Neural progenitor cell (in vitro differentiated cells): ENCODE results near the gene DNASE1L3. TPM values are rescaled to one million over a fixed set of nuclear protein-coding genes. Genes with fewer than 3 reads are reported as not detected.
"Not testable (repeated sequence)": the region's sequence is repeated elsewhere in the genome, so short reads cannot be mapped to it uniquely, and the experiment has no call there.

Source experiments
- DNase-seq: peaks from one replicate; pipeline ENCODE4 v3.0.0-alpha.2; 2016; ENCODE audit warnings: low spot score
- H2AFZ ChIP-seq: fragments of 200-600 bp; sonication (generic); replicated peaks from 2 replicates; pipeline ENCODE4 v1.6.1; 2016; ENCODE audit warnings: antibody characterized with exemption
- H3F3A ChIP-seq: fragments of 200-600 bp; sonication (generic); 2 replicates; pipeline ENCODE4 v1.6.1; 2016; ENCODE audit warnings: antibody characterized with exemption, low read depth
- H3K27ac ChIP-seq: fragments of 200-600 bp; sonication (generic); 2 replicates; pipeline ENCODE4 v1.5.1; 2016; ENCODE audit warnings: mild to moderate bottlenecking
- H3K27me3 ChIP-seq: fragments of 200-600 bp; sonication (generic); 2 replicates; pipeline ENCODE4 v1.6.1; 2016; ENCODE audit warnings: mild to moderate bottlenecking, moderate library complexity
- H3K36me3 ChIP-seq: fragments of 200-600 bp; sonication (generic); 2 replicates; pipeline ENCODE4 v1.5.1; 2016
- H3K4me1 ChIP-seq: fragments of 200-600 bp; sonication (generic); 2 replicates; pipeline ENCODE4 v1.6.1; 2016; ENCODE audit warnings: mixed run types
- H3K4me2 ChIP-seq: fragments of 200-600 bp; sonication (generic); 2 replicates; pipeline ENCODE4 v1.6.1; 2016
- H3K4me3 ChIP-seq: fragments of 200-600 bp; sonication (generic); 2 replicates; pipeline ENCODE4 v1.5.1; 2016
- H3K79me2 ChIP-seq: fragments of 200-600 bp; sonication (generic); 2 replicates; pipeline ENCODE4 v1.6.1; 2016; ENCODE audit warnings: low read depth
- H3K9ac ChIP-seq: fragments of 200-600 bp; sonication (generic); 2 replicates; pipeline ENCODE4 v1.6.1; 2016
- H3K9me3 ChIP-seq: fragments of 200-600 bp; sonication (generic); 2 replicates; pipeline ENCODE4 v1.5.1; 2016; ENCODE audit warnings: low read depth
- H4K20me1 ChIP-seq: fragments of 200-600 bp; sonication (generic); 2 replicates; pipeline ENCODE4 v1.6.1; 2016; ENCODE audit warnings: low read depth
- H3K27ac Mint-ChIP-seq: 3 replicates; pipeline ENCODE4 v1.8.0; 2021; ENCODE audit warnings: mixed read lengths
- H3K27me3 Mint-ChIP-seq: 2 replicates; pipeline ENCODE4 v1.8.0; 2022; ENCODE audit warnings: low read depth, mild to moderate bottlenecking, inconsistent platforms, moderate library complexity, mixed read lengths; ENCODE audit not compliant: insufficient read depth
- H3K36me3 Mint-ChIP-seq: 3 replicates; pipeline ENCODE4 v1.8.0; 2021; ENCODE audit warnings: mixed read lengths
- H3K4me1 Mint-ChIP-seq: 3 replicates; pipeline ENCODE4 v1.8.0; 2021; ENCODE audit warnings: mixed read lengths
- H3K4me3 Mint-ChIP-seq: 3 replicates; pipeline ENCODE4 v1.8.0; 2021; ENCODE audit warnings: mild to moderate bottlenecking, moderate library complexity, mixed read lengths
- H3K9me3 Mint-ChIP-seq: 3 replicates; pipeline ENCODE4 v1.8.0; 2020; ENCODE audit warnings: mixed read lengths
- EZH2 ChIP-seq: fragments of 200-600 bp; sonication (generic); IDR thresholded peaks from 2 replicates; pipeline ENCODE4 v1.6.1; 2017; ENCODE audit warnings: antibody characterized with exemption, mild to moderate bottlenecking, moderate library complexity
- EZH2phosphoT487 ChIP-seq: fragments of 200-600 bp; sonication (generic); IDR thresholded peaks from 2 replicates; pipeline ENCODE4 v1.6.1; 2017; ENCODE audit warnings: antibody characterized with exemption
- total RNA-seq: library from RNA; depleted of rRNA; stranded (reverse); fragments of >200 nt; gene quantifications from 2 replicates; pipeline ENCODE4 v1.2.3, GENCODE V29; 2015; ENCODE audit warnings: low replicate concordance
- TF ChIP-seq, protein P1 (sequence below): fragments of 200-600 bp; sonication (generic); IDR thresholded peaks from 2 replicates; pipeline ENCODE4 v1.5.1; 2017; ENCODE audit warnings: antibody characterized with exemption, mild to moderate bottlenecking

The DNASE1L3 gene
- total RNA-seq, 1 donor from 2014 or later = not detected

GRCh38 chr3:58203541-58203940 lies 7.2 kb downstream of the DNASE1L3 start:
- H3K79me2 ChIP-seq = no peaks in the 10 kb centered on the region
- no peak overlapping the region for H3K4me3 ChIP-seq
- DNase-seq = no peak
- no peak overlapping the region for H2AFZ ChIP-seq
- Mint-ChIP-seq H3K36me3 (no peaks in the 10 kb centered on the region), H3K27ac (no peak overlapping the region), H3K4me1 (no peaks in the 10 kb centered on the region), H3K9me3 (peaks cover 2% of the 10 kb centered on the region), H3K27me3 (peaks cover 11% of the 10 kb centered on the region), H3K4me3 (no peak overlapping the region)
- H3K9ac ChIP-seq = no peak overlapping the region
- H3K36me3 ChIP-seq = no peaks in the 10 kb centered on the region
- H3K27me3 ChIP-seq = no peaks in the 10 kb centered on the region
- no peak overlapping the region for H3K27ac ChIP-seq
- no peaks in the 10 kb centered on the region for H3F3A ChIP-seq
- H3K4me2 ChIP-seq = no peak overlapping the region
- no peaks in the 10 kb centered on the region for H3K4me1 ChIP-seq
- H4K20me1 ChIP-seq = no peaks in the 10 kb centered on the region
- no peaks in the 10 kb centered on the region for H3K9me3 ChIP-seq
- TF ChIP-seq EZH2phosphoT487 = no peak
- TF ChIP-seq EZH2 = no peak
- TF ChIP-seq, protein P1, sequence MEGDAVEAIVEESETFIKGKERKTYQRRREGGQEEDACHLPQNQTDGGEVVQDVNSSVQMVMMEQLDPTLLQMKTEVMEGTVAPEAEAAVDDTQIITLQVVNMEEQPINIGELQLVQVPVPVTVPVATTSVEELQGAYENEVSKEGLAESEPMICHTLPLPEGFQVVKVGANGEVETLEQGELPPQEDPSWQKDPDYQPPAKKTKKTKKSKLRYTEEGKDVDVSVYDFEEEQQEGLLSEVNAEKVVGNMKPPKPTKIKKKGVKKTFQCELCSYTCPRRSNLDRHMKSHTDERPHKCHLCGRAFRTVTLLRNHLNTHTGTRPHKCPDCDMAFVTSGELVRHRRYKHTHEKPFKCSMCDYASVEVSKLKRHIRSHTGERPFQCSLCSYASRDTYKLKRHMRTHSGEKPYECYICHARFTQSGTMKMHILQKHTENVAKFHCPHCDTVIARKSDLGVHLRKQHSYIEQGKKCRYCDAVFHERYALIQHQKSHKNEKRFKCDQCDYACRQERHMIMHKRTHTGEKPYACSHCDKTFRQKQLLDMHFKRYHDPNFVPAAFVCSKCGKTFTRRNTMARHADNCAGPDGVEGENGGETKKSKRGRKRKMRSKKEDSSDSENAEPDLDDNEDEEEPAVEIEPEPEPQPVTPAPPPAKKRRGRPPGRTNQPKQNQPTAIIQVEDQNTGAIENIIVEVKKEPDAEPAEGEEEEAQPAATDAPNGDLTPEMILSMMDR = no peak

DNA sequence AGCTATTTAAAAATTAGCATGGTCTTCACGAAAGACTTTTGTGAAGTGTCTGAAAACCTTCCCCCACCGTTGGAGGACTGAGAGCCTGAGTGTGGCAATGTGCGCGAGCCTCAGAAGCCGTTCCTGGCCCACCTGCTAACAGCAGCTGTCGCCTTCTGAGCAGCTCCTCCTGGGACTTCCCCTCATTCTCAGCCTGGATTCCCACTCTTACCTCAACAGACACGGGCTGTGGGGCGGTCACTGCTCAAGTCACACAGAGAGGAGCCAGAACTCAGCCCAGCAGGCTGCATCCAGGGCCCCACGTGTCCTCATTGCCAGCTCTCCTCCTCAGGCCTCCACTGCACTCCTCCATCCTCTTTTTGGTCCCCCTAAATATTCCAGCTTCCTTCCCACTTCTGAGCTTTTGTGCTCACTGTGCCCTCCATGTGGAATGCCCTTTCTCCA lies 7.8 kb downstream of the DNASE1L3 start:
- no peak overlapping the region for H3K4me3 Mint-ChIP-seq
- no peak overlapping the region for H3K4me3 ChIP-seq
- DNase-seq = no peak

GRCh38 chr3:58201451-58201850 lies 9.3 kb downstream of the DNASE1L3 start:
- H3K4me2 ChIP-seq, H3K4me1 Mint-ChIP-seq, H3K4me3 Mint-ChIP-seq: not testable (repeated sequence)

More for the DNA sequence above, 7.8 kb downstream of the DNASE1L3 start:
- H4K20me1 ChIP-seq = no peaks in the 10 kb centered on the region
- no peaks in the 10 kb centered on the region for H3K9me3 ChIP-seq
- Mint-ChIP-seq H3K27ac (no peak overlapping the region), H3K4me1 (no peaks in the 10 kb centered on the region), H3K27me3 (peaks cover 11% of the 10 kb centered on the region), H3K36me3 (no peaks in the 10 kb centered on the region), H3K9me3 (peaks cover 2% of the 10 kb centered on the region)
- no peaks in the 10 kb centered on the region for H3K4me1 ChIP-seq
- H3K9ac ChIP-seq = no peak overlapping the region
- H3K36me3 ChIP-seq = no peaks in the 10 kb centered on the region
- TF ChIP-seq, protein P1 = no peak
- TF ChIP-seq EZH2phosphoT487 (no peak), EZH2 (no peak)
- H3K4me2 ChIP-seq = no peak overlapping the region
- H3K79me2 ChIP-seq = no peaks in the 10 kb centered on the region
- no peaks in the 10 kb centered on the region for H3K27me3 ChIP-seq
- no peaks in the 10 kb centered on the region for H3F3A ChIP-seq
- H2AFZ ChIP-seq = no peak overlapping the region
- no peak overlapping the region for H3K27ac ChIP-seq

DNA sequence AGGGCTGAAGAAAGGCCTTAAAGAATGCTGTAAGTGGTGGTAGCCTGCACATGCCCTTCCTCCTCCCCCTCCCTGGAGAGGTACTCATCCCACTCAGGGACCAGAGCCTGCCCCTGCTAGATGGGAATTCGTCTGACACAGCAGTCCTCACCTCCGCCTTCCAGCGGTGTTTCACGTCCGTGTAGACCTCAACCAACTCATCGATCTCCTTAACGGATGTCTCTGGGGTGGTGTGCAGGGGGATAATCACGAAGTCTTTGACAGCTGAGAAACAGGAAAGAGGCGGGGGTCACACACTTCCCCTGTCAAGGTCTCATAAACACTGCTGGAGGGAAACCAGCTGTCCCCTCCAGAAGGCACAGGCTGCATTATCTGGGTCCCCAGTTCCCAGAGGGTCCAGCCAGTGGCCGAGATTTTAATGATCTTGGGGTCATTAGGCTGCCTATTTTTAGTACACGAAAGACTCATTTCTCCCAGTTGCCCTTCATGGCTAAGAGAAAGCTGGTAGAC lies 9.9 kb downstream of the DNASE1L3 start:
- Histone ChIP-seq H3K79me2 (no peaks in the 10 kb centered on the region), H3F3A (no peaks in the 10 kb centered on the region), H3K27me3 (no peaks in the 10 kb centered on the region), H3K9me3 (no peaks in the 10 kb centered on the region), H2AFZ (no peak overlapping the region), H3K4me3 (no peak overlapping the region), H3K4me2 (no peak overlapping the region), H3K9ac (no peak overlapping the region), H3K4me1 (no peaks in the 10 kb centered on the region), H3K36me3 (no peaks in the 10 kb centered on the region), H3K27ac (no peak overlapping the region), H4K20me1 (no peaks in the 10 kb centered on the region)
- TF ChIP-seq EZH2 (no peak), EZH2phosphoT487 (no peak)
- TF ChIP-seq, protein P1 = no peak
- Mint-ChIP-seq H3K36me3 (no peaks in the 10 kb centered on the region), H3K4me3 (no peak overlapping the region), H3K27ac (no peak overlapping the region), H3K4me1 (no peaks in the 10 kb centered on the region), H3K9me3 (peaks cover 2% of the 10 kb centered on the region), H3K27me3 (peaks cover 13% of the 10 kb centered on the region)
- no peak for DNase-seq

More at GRCh38 chr3:58201451-58201850, 9.3 kb downstream of the DNASE1L3 start:
- H4K20me1 ChIP-seq, H3K27ac Mint-ChIP-seq, H3K4me1 ChIP-seq, DNase-seq, H3F3A ChIP-seq, H3K36me3 ChIP-seq, H3K9me3 Mint-ChIP-seq, H3K36me3 Mint-ChIP-seq, H2AFZ ChIP-seq, H3K9ac ChIP-seq, H3K79me2 ChIP-seq, H3K9me3 ChIP-seq, H3K27ac ChIP-seq, H3K4me3 ChIP-seq, H3K27me3 ChIP-seq: not testable (repeated sequence)
- peaks cover 13% of the 10 kb centered on the region for H3K27me3 Mint-ChIP-seq
